SK-N-SH (cell line): ENCODE data around the gene RBBP8. TPM values are rescaled to one million over a fixed set of nuclear protein-coding genes. Genes with fewer than 3 reads are reported as not detected.

ENCODE experiments used
- CTCF ChIA-PET: fragments of 300-600, 350-600 bp; formaldehyde crosslinking; extraction: SDS; loops from one replicate; lab custom pipeline; 2021; lab: Yijun Ruan, JAX
- POLR2A ChIA-PET: fragments of 350-600 bp; sonication (Branson Sonifier 250); formaldehyde crosslinking; extraction: SDS; loops from one replicate; lab custom pipeline; 2020; ENCODE audit warnings: antibody characterized with exemption, inconsistent platforms; lab: Yijun Ruan, JAX
- DNase-seq: peaks from one replicate; pipeline ENCODE4 v3.0.0; 2012
- H2AFZ ChIP-seq: fragments of 200-600 bp; sonication (generic); 2 replicates; pipeline ENCODE4 v1.8.1; 2016; ENCODE audit warnings: antibody characterized with exemption, mild to moderate bottlenecking, low read depth
- H3F3A ChIP-seq: fragments of 200-600 bp; sonication (generic); replicated peaks from 2 replicates; pipeline ENCODE3; 2016; ENCODE audit warnings: antibody characterized with exemption, mild to moderate bottlenecking; ENCODE audit not compliant: insufficient read depth
- H3K27ac ChIP-seq, 2 experiments: fragments of 200-500 bp in 1 of 2; fragments of 200-600 bp in 1 of 2; sonication (Bioruptor generic) in 1 of 2; sonication (generic), shearing (Covaris generic) in 1 of 2; 2 replicates each; pipeline versions ENCODE4 v1.5.1 to v1.6.1; 2014 to 2016; ENCODE audit warnings: low read depth in 2 of 2, inconsistent platforms in 1 of 2, low read length in 1 of 2, mild to moderate bottlenecking in 1 of 2, mixed read lengths in 1 of 2
- H3K27me3 ChIP-seq: fragments of 200-600 bp; sonication (generic), shearing (Covaris generic); 2 replicates; pipeline ENCODE4 v1.6.1; 2016; ENCODE audit warnings: mixed run types; ENCODE audit not compliant: insufficient read depth
- H3K36me3 ChIP-seq, 2 experiments: fragments of 200-500 bp in 1 of 2; fragments of 200-600 bp in 1 of 2; sonication (Bioruptor generic) in 1 of 2; sonication (generic) in 1 of 2; replicated peaks in 1 of 2; 2 replicates each; pipeline versions ENCODE3 to v1.5.1; 2014 to 2016; ENCODE audit warnings: low read length in 1 of 2, mild to moderate bottlenecking in 1 of 2; ENCODE audit not compliant: insufficient read depth in 2 of 2, control insufficient read depth in 1 of 2
- H3K4me1 ChIP-seq, 2 experiments: fragments of 200-500 bp in 1 of 2; fragments of 200-600 bp in 1 of 2; sonication (Bioruptor generic) in 1 of 2; sonication (generic), shearing (Covaris generic) in 1 of 2; 2 replicates each; pipeline versions ENCODE4 v1.5.1 to v1.6.1; 2014 to 2016; ENCODE audit warnings: low read depth in 1 of 2, low read length in 1 of 2, mixed run types in 1 of 2; ENCODE audit not compliant: insufficient read depth in 2 of 2, control insufficient read depth in 1 of 2
- H3K4me2 ChIP-seq: fragments of 200-600 bp; sonication (generic), shearing (Covaris generic); 2 replicates; pipeline ENCODE4 v1.6.1; 2017; ENCODE audit warnings: mixed run types
- H3K4me3 ChIP-seq, 2 experiments: fragments of 200-500 bp in 1 of 2; fragments of 200-600 bp in 1 of 2; sonication (Bioruptor generic) in 1 of 2; sonication (generic), shearing (Covaris generic) in 1 of 2; 2 replicates each; pipeline versions ENCODE4 v1.5.1 to v1.8.1; 2014 to 2016; ENCODE audit warnings: low read depth in 2 of 2, inconsistent platforms in 1 of 2, low read length in 1 of 2, mild to moderate bottlenecking in 1 of 2, mixed read lengths in 1 of 2, moderate library complexity in 1 of 2
- H3K79me2 ChIP-seq: fragments of 200-600 bp; sonication (generic); 2 replicates; pipeline ENCODE4 v1.8.1; 2017; ENCODE audit warnings: mild to moderate bottlenecking; ENCODE audit not compliant: insufficient read depth
- H3K9ac ChIP-seq: fragments of 200-600 bp; sonication (generic); 2 replicates; pipeline ENCODE4 v1.6.1; 2017; ENCODE audit warnings: mixed run types
- H3K9me2 ChIP-seq: fragments of 200-600 bp; sonication (generic); 2 replicates; pipeline ENCODE4 v1.6.1; 2017; ENCODE audit warnings: mixed run types
- H3K9me3 ChIP-seq: fragments of 200-600 bp; sonication (generic); 2 replicates; pipeline ENCODE4 v1.6.1; 2017; ENCODE audit warnings: mixed run types, mild to moderate bottlenecking, moderate library complexity
- H4K20me1 ChIP-seq: fragments of 200-600 bp; sonication (generic); 2 replicates; pipeline ENCODE4 v1.6.1; 2017; ENCODE audit warnings: mild to moderate bottlenecking, mixed run types; ENCODE audit not compliant: insufficient read depth
- CHD2 ChIP-seq: fragments of 150-350 bp; IDR thresholded peaks from 2 replicates; pipeline ENCODE4 v1.6.1; 2018; ENCODE audit warnings: low read length; ENCODE audit not compliant: partially characterized antibody
- ELF1 ChIP-seq: IDR thresholded peaks from 2 replicates; pipeline ENCODE4 v1.4.0; 2012
- EP300 ChIP-seq, 2 experiments: IDR thresholded peaks; 2 replicates each; pipeline versions ENCODE4 v1.4.0 to v1.6.1; 2012; ENCODE audit warnings: borderline replicate concordance in 1 of 2, low read depth in 1 of 2, low read length in 1 of 2
- EZH2phosphoT487 ChIP-seq: fragments of 200-600 bp; sonication (generic); IDR thresholded peaks from 2 replicates; pipeline ENCODE4 v1.6.1; 2017; ENCODE audit warnings: low read depth, mixed run types, mild to moderate bottlenecking, antibody characterized with exemption, moderate library complexity, borderline replicate concordance
- FOXJ3 ChIP-seq: sonication (generic); formaldehyde crosslinking; IDR thresholded peaks from 2 replicates; pipeline ENCODE4 v1.5.1; 2020; ENCODE audit warnings: mild to moderate bottlenecking, missing genetic modification reagents
- GABPA ChIP-seq: IDR thresholded peaks from 2 replicates; pipeline ENCODE4 v1.4.0; 2012; ENCODE audit warnings: low read depth, mild to moderate bottlenecking
- GATA2 ChIP-seq: sonication (generic); formaldehyde crosslinking; IDR thresholded peaks from 2 replicates; pipeline ENCODE4 v1.5.0; 2020; ENCODE audit warnings: mild to moderate bottlenecking, missing genetic modification reagents
- JUND ChIP-seq: IDR thresholded peaks from 2 replicates; pipeline ENCODE4 v1.4.0; 2012
- MEF2A ChIP-seq: IDR thresholded peaks from 2 replicates; pipeline ENCODE4 v1.4.0; 2012; ENCODE audit warnings: low read depth, borderline replicate concordance
- MXI1 ChIP-seq: IDR thresholded peaks from 2 replicates; pipeline ENCODE4 v1.6.1; 2012; ENCODE audit warnings: mild to moderate bottlenecking, low read depth, low read length, improper control_type of control experiment
- NRF1 ChIP-seq: IDR thresholded peaks from 2 replicates; pipeline ENCODE4 v1.6.1; 2012; ENCODE audit warnings: low read depth, mild to moderate bottlenecking, low read length
- POLR2AphosphoS5 ChIP-seq: IDR thresholded peaks from 2 replicates; pipeline ENCODE4 v1.6.1; 2012; ENCODE audit warnings: low read depth, low read length
- RAD21 ChIP-seq: IDR thresholded peaks from 2 replicates; pipeline ENCODE4 v1.6.1; 2012; ENCODE audit warnings: mild to moderate bottlenecking, low read length
- RFX5 ChIP-seq: IDR thresholded peaks from 2 replicates; pipeline ENCODE4 v1.6.1; 2012; ENCODE audit warnings: mild to moderate bottlenecking, improper control_type of control experiment, low read length
- RXRA ChIP-seq: IDR thresholded peaks from 2 replicates; pipeline ENCODE4 v1.4.0; 2012; ENCODE audit warnings: low read depth, mild to moderate bottlenecking, borderline replicate concordance
- SMC3 ChIP-seq: IDR thresholded peaks from 2 replicates; pipeline ENCODE4 v1.6.1; 2012; ENCODE audit warnings: low read depth, low read length, improper control_type of control experiment
- TAF1 ChIP-seq: IDR thresholded peaks from 2 replicates; pipeline ENCODE4 v1.6.1; 2012; ENCODE audit warnings: low read depth, mild to moderate bottlenecking, low read length, moderate library complexity, borderline replicate concordance
- TCF12 ChIP-seq: IDR thresholded peaks from 2 replicates; pipeline ENCODE4 v1.4.0; 2012
- WGBS: methylation state at CpG from one replicate; pipeline ENCODE4 v1.1.6; 2017; ENCODE audit warnings: low lambda C conversion rate; 5-methylcytosine and 5-hydroxymethylcytosine counted together
- polyA plus RNA-seq, 3 experiments: library from polyadenylated mRNA; depleted of rRNA; stranded (reverse); fragments of >200 nt; gene quantifications; 2 replicates each; pipeline ENCODE4 v1.2.3, GENCODE V29; 2012
- TF ChIP-seq, protein P1 (sequence below): fragments of 200-600 bp; sonication (generic); IDR thresholded peaks from 2 replicates; pipeline ENCODE4 v1.6.1; 2017; ENCODE audit warnings: antibody characterized with exemption, mild to moderate bottlenecking, moderate library complexity
- TF ChIP-seq, protein P2 (sequence below): IDR thresholded peaks from 2 replicates; pipeline ENCODE4 v1.4.0; 2012; ENCODE audit warnings: low read depth, borderline replicate concordance
- TF ChIP-seq, protein P3 (sequence below): fragments of 150-350 bp; IDR thresholded peaks from 2 replicates; pipeline ENCODE4 v1.6.1; 2016; ENCODE audit warnings: mild to moderate bottlenecking, low read depth, low read length
- TF ChIP-seq, protein P4 (sequence below): IDR thresholded peaks from 2 replicates; pipeline ENCODE4 v1.4.0; 2012; ENCODE audit warnings: low read depth
- TF ChIP-seq, protein P5 (sequence below): IDR thresholded peaks from 2 replicates; pipeline ENCODE4 v1.4.0; 2012; ENCODE audit warnings: low read depth, borderline replicate concordance

RBBP8 gene
- polyA plus RNA-seq, 1 of the 3 experiments (the other 2 are of a cell fraction) = 9.6 TPM

DNA sequence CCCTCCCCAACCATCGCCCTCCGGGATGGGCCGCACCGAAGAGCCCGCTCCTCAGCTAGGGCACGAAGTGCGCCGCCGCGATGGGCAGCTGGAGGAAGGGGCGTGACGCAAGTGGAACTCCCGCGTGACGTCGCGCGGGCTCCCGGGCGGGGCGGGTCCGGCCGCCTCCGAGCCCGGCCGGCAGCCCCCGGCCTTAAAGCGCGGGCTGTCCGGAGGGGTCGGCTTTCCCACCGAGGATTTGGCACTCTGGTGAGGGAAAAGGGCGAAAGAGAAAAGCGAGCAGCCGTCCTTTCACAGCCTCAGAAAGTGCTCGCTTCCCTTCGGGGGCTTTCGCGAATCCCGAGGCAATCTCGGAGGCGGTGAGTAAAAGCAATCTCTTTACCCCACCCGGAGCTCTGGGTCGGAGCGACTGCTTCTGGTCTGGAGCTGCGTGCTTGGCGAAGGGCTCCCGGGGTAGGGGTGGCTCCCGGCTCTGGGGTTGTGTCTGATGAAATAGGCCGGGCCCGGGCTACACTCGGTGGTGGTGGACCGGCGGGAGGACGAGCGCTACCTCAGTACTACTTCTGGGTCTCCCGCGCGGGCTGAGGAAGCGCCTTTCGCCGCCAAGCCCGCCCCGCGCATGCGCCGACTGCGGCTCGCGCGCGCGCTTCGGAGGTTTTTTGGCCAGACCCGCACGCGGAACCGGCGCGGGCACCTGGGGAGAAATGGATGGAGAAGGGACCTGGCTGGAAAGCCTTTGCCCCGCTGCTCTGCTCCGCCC lies at the start of gene RBBP8 (continued):
- TF ChIP-seq MEF2A = no peak
- no peak for TF ChIP-seq RXRA
- no peak for TF ChIP-seq SMC3
- TF ChIP-seq EZH2phosphoT487 = no peak
- TF ChIP-seq, protein P1, sequence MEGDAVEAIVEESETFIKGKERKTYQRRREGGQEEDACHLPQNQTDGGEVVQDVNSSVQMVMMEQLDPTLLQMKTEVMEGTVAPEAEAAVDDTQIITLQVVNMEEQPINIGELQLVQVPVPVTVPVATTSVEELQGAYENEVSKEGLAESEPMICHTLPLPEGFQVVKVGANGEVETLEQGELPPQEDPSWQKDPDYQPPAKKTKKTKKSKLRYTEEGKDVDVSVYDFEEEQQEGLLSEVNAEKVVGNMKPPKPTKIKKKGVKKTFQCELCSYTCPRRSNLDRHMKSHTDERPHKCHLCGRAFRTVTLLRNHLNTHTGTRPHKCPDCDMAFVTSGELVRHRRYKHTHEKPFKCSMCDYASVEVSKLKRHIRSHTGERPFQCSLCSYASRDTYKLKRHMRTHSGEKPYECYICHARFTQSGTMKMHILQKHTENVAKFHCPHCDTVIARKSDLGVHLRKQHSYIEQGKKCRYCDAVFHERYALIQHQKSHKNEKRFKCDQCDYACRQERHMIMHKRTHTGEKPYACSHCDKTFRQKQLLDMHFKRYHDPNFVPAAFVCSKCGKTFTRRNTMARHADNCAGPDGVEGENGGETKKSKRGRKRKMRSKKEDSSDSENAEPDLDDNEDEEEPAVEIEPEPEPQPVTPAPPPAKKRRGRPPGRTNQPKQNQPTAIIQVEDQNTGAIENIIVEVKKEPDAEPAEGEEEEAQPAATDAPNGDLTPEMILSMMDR = no peak
- TF ChIP-seq JUND = no peak
- TF ChIP-seq GATA2 (CRISPR knock-in tag) = no peak
- TF ChIP-seq TCF12 = no peak
- TF ChIP-seq MXI1 = peak; percentile 49; the same call in 1 of the 2 replicates
- 0 out of 2 replicates have a peak, but pooled peaks have one; percentile 5 for TF ChIP-seq GABPA
- TF ChIP-seq FOXJ3 (CRISPR knock-in tag) = no peak
- TF ChIP-seq POLR2AphosphoS5 = peak; percentile 54; the same call in 1 of the 2 replicates

DNA sequence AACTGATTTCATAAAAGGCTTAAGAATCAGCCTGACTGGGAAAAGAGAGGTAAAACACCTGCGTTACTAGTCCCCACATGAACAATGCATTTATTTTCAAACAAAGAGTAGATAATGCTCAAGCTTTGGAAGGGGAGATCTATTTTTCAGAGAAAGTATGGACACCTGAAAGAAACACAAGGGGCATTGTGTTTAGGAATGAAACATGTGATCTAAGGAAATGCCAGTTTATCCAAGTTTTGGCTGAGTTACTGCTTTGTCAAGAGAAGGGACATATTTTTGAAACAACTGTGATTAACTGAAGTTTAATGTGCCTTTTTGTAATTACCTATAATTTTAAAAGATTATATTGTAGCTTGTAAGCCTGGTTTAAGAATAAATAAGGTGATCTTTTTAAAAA lies 49.3 kb upstream of the RBBP8 start:
- H3K9me3 ChIP-seq = no peaks in the 10 kb centered on the region
- no peaks in the 10 kb centered on the region for H3K79me2 ChIP-seq
- H4K20me1 ChIP-seq = no peaks in the 10 kb centered on the region
- TF ChIP-seq, protein P2, sequence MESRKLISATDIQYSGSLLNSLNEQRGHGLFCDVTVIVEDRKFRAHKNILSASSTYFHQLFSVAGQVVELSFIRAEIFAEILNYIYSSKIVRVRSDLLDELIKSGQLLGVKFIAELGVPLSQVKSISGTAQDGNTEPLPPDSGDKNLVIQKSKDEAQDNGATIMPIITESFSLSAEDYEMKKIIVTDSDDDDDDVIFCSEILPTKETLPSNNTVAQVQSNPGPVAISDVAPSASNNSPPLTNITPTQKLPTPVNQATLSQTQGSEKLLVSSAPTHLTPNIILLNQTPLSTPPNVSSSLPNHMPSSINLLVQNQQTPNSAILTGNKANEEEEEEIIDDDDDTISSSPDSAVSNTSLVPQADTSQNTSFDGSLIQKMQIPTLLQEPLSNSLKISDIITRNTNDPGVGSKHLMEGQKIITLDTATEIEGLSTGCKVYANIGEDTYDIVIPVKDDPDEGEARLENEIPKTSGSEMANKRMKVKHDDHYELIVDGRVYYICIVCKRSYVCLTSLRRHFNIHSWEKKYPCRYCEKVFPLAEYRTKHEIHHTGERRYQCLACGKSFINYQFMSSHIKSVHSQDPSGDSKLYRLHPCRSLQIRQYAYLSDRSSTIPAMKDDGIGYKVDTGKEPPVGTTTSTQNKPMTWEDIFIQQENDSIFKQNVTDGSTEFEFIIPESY = no peak
- TF ChIP-seq GABPA (no peak), GATA2 (CRISPR knock-in tag) (no peak), SMC3 (no peak), EZH2phosphoT487 (no peak), TAF1 (no peak), CHD2 (no peak), NRF1 (no peak), RFX5 (no peak), EP300 (IDR thresholded peaks at IDR 0.05; ENCODE audit: borderline replicate concordance in 1 of 2, low read depth in 1 of 2, low read length in 1 of 2) (no peak), JUND (no peak), ELF1 (no peak), RAD21 (no peak)
- TF ChIP-seq, protein P3, sequence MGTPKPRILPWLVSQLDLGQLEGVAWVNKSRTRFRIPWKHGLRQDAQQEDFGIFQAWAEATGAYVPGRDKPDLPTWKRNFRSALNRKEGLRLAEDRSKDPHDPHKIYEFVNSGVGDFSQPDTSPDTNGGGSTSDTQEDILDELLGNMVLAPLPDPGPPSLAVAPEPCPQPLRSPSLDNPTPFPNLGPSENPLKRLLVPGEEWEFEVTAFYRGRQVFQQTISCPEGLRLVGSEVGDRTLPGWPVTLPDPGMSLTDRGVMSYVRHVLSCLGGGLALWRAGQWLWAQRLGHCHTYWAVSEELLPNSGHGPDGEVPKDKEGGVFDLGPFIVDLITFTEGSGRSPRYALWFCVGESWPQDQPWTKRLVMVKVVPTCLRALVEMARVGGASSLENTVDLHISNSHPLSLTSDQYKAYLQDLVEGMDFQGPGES = no peak
- TF ChIP-seq, protein P1 = no peak
- TF ChIP-seq, protein P4, sequence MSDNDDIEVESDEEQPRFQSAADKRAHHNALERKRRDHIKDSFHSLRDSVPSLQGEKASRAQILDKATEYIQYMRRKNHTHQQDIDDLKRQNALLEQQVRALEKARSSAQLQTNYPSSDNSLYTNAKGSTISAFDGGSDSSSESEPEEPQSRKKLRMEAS = no peak
- TF ChIP-seq, protein P5, sequence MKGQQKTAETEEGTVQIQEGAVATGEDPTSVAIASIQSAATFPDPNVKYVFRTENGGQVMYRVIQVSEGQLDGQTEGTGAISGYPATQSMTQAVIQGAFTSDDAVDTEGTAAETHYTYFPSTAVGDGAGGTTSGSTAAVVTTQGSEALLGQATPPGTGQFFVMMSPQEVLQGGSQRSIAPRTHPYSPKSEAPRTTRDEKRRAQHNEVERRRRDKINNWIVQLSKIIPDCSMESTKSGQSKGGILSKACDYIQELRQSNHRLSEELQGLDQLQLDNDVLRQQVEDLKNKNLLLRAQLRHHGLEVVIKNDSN = no peak
- no peak overlapping the region for H3K4me2 ChIP-seq
- H3K27ac ChIP-seq = no peak overlapping the region
- ChIA-PET POLR2A (no interaction called here), CTCF (interaction anchor here (2.2 kb wide), 1 partner anchor 11 kb away, joined by 6 read pairs; no protein-coding TSS in a partner anchor)
- no peaks in the 10 kb centered on the region for H3K4me1 ChIP-seq
- no peak overlapping the region for H3K9ac ChIP-seq
- H3K27me3 ChIP-seq = no peaks in the 10 kb centered on the region
- 71% methylated on average over 1 of the region's 1 CpG for WGBS
- no peak overlapping the region for H3K4me3 ChIP-seq
- no peaks in the 10 kb centered on the region for H3F3A ChIP-seq
- H3K36me3 ChIP-seq = no peaks in the 10 kb centered on the region
- H2AFZ ChIP-seq = no peak overlapping the region
- DNase-seq = no peak
- no peaks in the 10 kb centered on the region for H3K9me2 ChIP-seq
